Panc1 (cell line): ENCODE results near the gene TNRC6B. TPM values are rescaled to one million over a fixed set of nuclear protein-coding genes. Genes with fewer than 3 reads are reported as not detected.

Source experiments
- ATAC-seq: fragments of 200-7000 bp; cut with Tn5 transposase; 2 replicates; pipeline ENCODE4 v1.9.1; 2020; ENCODE audit warnings: mild to moderate bottlenecking, moderate library complexity
- BruUV-seq: library from RNA; stranded (reverse); fragments of 400-500 nt; replicated peaks from 2 replicates; lab custom pipeline; 2021; lab: Mats Ljungman, UMichigan
- CTCF ChIA-PET: fragments of 300-600 bp; sonication (Branson Sonifier 250); formaldehyde crosslinking; loops from one replicate; lab custom pipeline; 2022; ENCODE audit warnings: antibody characterized with exemption; lab: Charles Lee
- POLR2A ChIA-PET: fragments of 300-600 bp; sonication (Branson Sonifier 250); formaldehyde crosslinking; loops from one replicate; lab custom pipeline; 2022; ENCODE audit warnings: antibody characterized with exemption; lab: Charles Lee
- DNase-seq: peaks from one replicate; pipeline ENCODE4 v3.0.0-alpha.2; 2010; ENCODE audit warnings: low read depth, low spot score
- H3K27ac ChIP-seq: 2 replicates; pipeline ENCODE4 v1.5.1; 2011; ENCODE audit warnings: mild to moderate bottlenecking, low read length, inconsistent platforms
- H3K27me3 ChIP-seq: fragments of 200-500 bp; sonication (Bioruptor generic); 2 replicates; pipeline ENCODE4 v1.6.0; 2014; ENCODE audit warnings: low read length, inconsistent platforms; ENCODE audit not compliant: control insufficient read depth, insufficient read depth
- H3K36me3 ChIP-seq: fragments of 200-500 bp; sonication (Bioruptor generic); 2 replicates; pipeline ENCODE4 v1.5.1; 2014; ENCODE audit warnings: inconsistent platforms, mild to moderate bottlenecking, low read length, moderate library complexity; ENCODE audit not compliant: control insufficient read depth, insufficient read depth
- H3K4me1 ChIP-seq: 2 replicates; pipeline ENCODE4 v1.5.1; 2011; ENCODE audit warnings: inconsistent platforms, mild to moderate bottlenecking, low read length, moderate library complexity; ENCODE audit not compliant: control insufficient read depth, insufficient read depth
- H3K4me3 ChIP-seq, 2 experiments: 2 replicates each; pipeline ENCODE4 v1.5.1; 2011 to 2012; ENCODE audit warnings: low read depth in 2 of 2, low read length in 2 of 2, mild to moderate bottlenecking in 2 of 2, inconsistent platforms in 1 of 2, moderate library complexity in 1 of 2
- H3K9me3 ChIP-seq: fragments of 200-500 bp; sonication (Bioruptor generic); 2 replicates; pipeline ENCODE4 v1.5.1; 2014; ENCODE audit warnings: low read depth, mild to moderate bottlenecking, inconsistent platforms, low read length, moderate library complexity; ENCODE audit not compliant: control insufficient read depth, insufficient read depth
- POLR2AphosphoS5 ChIP-seq: IDR thresholded peaks from 2 replicates; pipeline ENCODE4 v1.6.1; 2012; ENCODE audit warnings: mild to moderate bottlenecking, low read depth, low read length, moderate library complexity
- REST ChIP-seq, 2 experiments: IDR thresholded peaks; 2 replicates each; pipeline ENCODE4 v1.6.1; 2011 to 2012; ENCODE audit warnings: low read depth in 2 of 2, control low read depth in 1 of 2, low read length in 1 of 2, mild to moderate bottlenecking in 1 of 2, moderate library complexity in 1 of 2; ENCODE audit not compliant: insufficient read depth in 1 of 2
- SIN3A ChIP-seq: IDR thresholded peaks from 2 replicates; pipeline ENCODE4 v1.6.1; 2012; ENCODE audit warnings: low read depth, mild to moderate bottlenecking, low read length, moderate library complexity, borderline replicate concordance; ENCODE audit not compliant: insufficient read depth
- TCF7L2 ChIP-seq: IDR thresholded peaks from 2 replicates; pipeline ENCODE4 v1.6.1; 2011; ENCODE audit warnings: mild to moderate bottlenecking, low read depth, low read length, inconsistent platforms
- in situ Hi-C: cut with HindIII; loops from 2 replicates; pipeline ENCODE4 v1.10.0; 2016; ENCODE audit warnings: low sequenced_read_pairs, low pct_unique_long_range_greater_than_20kb
- intact Hi-C: fragments of 100-400 bp; cut with micrococcal nuclease; formaldehyde crosslinking; loops from one replicate; pipeline ENCODE4 v1.10.0; 2022; ENCODE audit not compliant: unreplicated experiment
- total RNA-seq: library from RNA; stranded (reverse); gene quantifications from one replicate; pipeline ENCODE4 v1.2.1, GENCODE V29; 2021; ENCODE audit not compliant: unreplicated experiment
- TF ChIP-seq, protein P1 (sequence below): fragments of 450-650 bp; IDR thresholded peaks from 2 replicates; pipeline ENCODE4 v1.5.1; 2017; ENCODE audit warnings: mild to moderate bottlenecking

The TNRC6B gene
- total RNA-seq, 1 experiment from 2014 or later = 30.7 TPM

GRCh38 chr22:40270031-40270430 lies 92.3 kb downstream of the TNRC6B start:
- no peaks in the 10 kb centered on the region for H3K9me3 ChIP-seq
- intact Hi-C loops (no loop called here), in situ Hi-C loops (no loop called here)
- no peaks in the 10 kb centered on the region for H3K4me1 ChIP-seq
- ATAC-seq = no peak
- no peak for DNase-seq
- no TSS peak for BruUV-seq
- H3K27ac ChIP-seq = no peak overlapping the region
- peaks cover 2% of the 10 kb centered on the region; the same call in 1 of the 2 replicates for H3K36me3 ChIP-seq
- TF ChIP-seq SIN3A (no peak), REST (IDR thresholded peaks at IDR 0.05; ENCODE audit: insufficient read depth in 1 of 2, low read depth in 2 of 2, low read length in 1 of 2) (no peak), POLR2AphosphoS5 (no peak), TCF7L2 (no peak)
- TF ChIP-seq, protein P1, sequence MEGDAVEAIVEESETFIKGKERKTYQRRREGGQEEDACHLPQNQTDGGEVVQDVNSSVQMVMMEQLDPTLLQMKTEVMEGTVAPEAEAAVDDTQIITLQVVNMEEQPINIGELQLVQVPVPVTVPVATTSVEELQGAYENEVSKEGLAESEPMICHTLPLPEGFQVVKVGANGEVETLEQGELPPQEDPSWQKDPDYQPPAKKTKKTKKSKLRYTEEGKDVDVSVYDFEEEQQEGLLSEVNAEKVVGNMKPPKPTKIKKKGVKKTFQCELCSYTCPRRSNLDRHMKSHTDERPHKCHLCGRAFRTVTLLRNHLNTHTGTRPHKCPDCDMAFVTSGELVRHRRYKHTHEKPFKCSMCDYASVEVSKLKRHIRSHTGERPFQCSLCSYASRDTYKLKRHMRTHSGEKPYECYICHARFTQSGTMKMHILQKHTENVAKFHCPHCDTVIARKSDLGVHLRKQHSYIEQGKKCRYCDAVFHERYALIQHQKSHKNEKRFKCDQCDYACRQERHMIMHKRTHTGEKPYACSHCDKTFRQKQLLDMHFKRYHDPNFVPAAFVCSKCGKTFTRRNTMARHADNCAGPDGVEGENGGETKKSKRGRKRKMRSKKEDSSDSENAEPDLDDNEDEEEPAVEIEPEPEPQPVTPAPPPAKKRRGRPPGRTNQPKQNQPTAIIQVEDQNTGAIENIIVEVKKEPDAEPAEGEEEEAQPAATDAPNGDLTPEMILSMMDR = no peak
- CTCF ChIA-PET = no interaction called here
- no peaks in the 10 kb centered on the region for H3K27me3 ChIP-seq
- H3K4me3 ChIP-seq = no peak overlapping the region
- POLR2A ChIA-PET = no interaction called here

DNA sequence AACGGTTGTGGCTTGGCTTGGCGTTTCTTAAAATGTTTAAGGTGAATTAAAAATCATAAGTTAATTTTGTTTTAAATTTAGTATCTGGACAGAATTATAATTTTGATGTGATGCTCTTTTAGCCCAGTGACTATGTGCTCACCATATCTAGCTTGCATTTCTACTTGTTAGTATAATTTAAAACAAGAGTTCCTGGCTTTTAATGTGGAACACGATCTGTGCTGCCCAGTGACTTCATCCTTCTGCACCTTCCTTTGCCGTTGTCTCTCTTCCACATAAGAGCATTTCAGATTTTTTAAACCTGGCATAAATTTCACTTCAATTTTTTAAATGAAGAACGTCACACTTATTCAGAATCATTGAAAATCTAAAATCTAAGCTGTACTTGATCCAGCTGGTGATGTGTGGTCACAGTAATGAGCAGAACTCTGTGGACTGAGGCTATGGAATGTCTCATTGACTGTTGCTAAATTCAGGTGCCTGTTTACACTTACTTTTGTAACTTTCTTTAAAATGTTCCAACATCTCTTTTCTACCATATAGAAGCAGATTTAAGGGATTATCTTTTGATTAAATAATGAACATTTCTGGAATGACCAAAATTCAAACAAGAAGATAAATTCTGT lies 93.1 kb downstream of the TNRC6B start:
- H3K27me3 ChIP-seq = no peaks in the 10 kb centered on the region
- H3K36me3 ChIP-seq = no peaks in the 10 kb centered on the region; the same call in 1 of the 2 replicates
- ChIA-PET POLR2A (interaction anchor here (0.6 kb wide), 1 partner anchor 106 kb away, joined by 4 read pairs; no protein-coding TSS in a partner anchor), CTCF (no interaction called here)
- no peak overlapping the region for H3K4me3 ChIP-seq
- no peaks in the 10 kb centered on the region for H3K9me3 ChIP-seq
- no peak for TF ChIP-seq REST (IDR thresholded peaks at IDR 0.05; ENCODE audit: insufficient read depth in 1 of 2, low read depth in 2 of 2, low read length in 1 of 2)
- H3K4me1 ChIP-seq = no peaks in the 10 kb centered on the region
- BruUV-seq = TSS peak; percentile 6
- intact Hi-C loops = no loop called here
- ATAC-seq (no peak), DNase-seq (no peak)
- in situ Hi-C loops = no loop called here
- no peak overlapping the region for H3K27ac ChIP-seq
